NCI-H748 treated with DMSO at 0.1 percent for 48 hours (cell line): ENCODE results near the gene MAPKAPK5.
"Not testable (repeated sequence)": the region's sequence is repeated elsewhere in the genome, so short reads cannot be mapped to it uniquely, and the experiment has no call there.

Experiments used
- DNase-seq: peaks from one replicate; lab custom pipeline; 2025; lab: John Stamatoyannopoulos, UW

The MAPKAPK5 gene

GRCh38 chr12:111828338-111828979 lies 13.6 kb upstream of the MAPKAPK5 start:
- DNase-seq: no peak

GRCh38 chr12:111829635-111830034 lies 12.4 kb upstream of the MAPKAPK5 start:
- DNase-seq: not testable (repeated sequence)

DNA sequence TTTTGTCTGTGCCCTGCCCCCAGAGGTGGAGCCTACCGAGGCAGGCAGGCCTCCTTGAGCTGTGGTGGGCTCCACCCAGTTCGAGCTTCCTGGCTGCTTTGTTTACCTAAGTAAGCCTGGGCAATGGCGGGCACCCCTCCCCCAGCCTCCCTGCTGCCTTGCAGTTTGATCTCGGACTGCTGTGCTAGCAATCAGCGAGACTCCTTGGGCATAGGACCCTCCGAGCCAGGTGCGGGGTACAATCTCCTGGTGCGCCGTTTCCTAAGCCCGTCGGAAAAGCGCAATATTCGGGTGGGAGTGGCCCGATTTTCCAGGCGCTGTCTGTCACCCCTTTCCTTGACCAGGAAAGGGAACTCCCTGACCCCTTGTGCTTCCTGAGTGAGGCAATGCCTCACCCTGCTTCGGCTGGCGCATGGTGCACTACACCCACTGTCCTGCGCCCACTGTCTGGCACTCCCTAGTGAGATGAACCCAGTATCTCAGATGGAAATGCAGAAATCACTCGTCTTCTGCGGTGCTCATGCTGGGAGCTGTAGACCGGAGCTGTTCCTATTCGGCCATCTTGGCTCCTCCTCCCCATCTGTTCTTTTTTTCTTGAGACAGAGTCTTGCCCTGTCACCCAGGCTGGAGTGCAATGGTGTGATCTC lies 7.2 kb upstream of the MAPKAPK5 start:
- not testable (repeated sequence) for DNase-seq

- DNase-seq: not testable (repeated sequence)
Observed at GRCh38 chr12:111835531-111836181, 6.4 kb upstream of the MAPKAPK5 start.

- no peak for DNase-seq
Observed at GRCh38 chr12:111838353-111838752, 3.7 kb upstream of the MAPKAPK5 start.

DNA sequence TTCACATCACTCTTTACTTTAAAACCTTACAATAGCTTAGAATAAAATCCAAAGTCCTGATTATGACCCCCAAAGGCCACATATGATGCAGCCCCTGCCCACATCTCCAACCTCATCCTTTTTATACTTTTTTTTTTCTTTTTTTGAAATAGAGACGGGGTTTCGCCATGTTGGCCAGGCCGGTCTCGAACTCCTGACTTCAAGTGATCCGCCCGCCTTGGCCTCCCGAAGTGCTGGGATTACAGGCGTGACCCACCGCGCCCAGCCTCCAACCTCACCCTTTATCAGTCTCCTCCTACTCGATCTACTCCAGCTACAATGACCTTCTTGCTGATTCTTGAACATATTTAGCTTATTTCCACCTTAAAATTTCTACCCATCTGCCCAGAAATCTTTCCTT lies 1.2 kb upstream of the MAPKAPK5 start:
- no peak for DNase-seq

DNA sequence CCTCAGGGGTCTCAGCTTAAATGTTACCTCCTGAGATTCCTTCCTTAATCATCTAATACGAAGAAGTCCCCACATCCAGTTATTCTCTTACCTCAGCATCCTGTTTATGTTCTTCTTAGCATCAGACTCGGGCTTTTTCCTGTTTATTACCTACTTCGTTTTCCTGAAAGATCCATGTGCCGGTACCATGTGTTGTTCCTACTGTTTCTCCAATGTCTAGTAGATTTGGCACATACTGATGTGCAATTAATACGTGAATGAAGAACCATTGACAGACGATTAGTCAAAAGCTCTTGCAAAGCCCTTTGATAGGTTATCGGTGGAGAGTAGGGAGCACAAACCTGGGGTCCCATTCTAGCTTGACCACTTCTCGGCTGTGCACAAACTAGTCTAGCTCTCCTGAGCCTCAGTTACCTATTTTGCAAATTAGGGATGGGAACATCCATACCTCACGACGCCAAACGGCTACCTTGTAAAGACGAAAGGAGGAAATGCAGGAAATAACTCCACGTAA lies 735 bp upstream of the MAPKAPK5 start:
- peak; percentile 46 for DNase-seq

GRCh38 chr12:111842556-111843396 lies 748 bp downstream of the MAPKAPK5 start:
- DNase-seq: peak; percentile 15

DNA sequence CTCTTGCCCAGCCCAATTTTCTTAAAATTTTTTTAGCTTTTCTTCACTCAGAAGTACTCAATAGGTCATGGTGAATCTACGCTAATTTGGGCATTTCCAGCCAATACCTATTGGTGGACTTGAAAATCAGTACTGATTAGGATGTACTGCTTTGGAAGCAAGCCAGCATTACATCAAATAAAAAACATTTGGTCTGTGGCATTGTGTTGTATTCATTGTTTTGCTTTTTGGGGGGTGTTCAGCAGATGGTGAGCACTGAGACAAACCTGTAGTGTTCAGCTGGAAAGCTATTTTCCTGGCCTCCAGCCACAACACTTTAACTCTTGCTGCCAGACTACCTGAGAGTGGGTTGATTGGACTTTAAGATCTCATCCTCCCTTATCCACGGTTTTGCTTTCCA lies 4.0 kb downstream of the MAPKAPK5 start:
- DNase-seq: no peak

GRCh38 chr12:111850526-111850925 lies 8.5 kb downstream of the MAPKAPK5 start:
- no peak for DNase-seq

- DNase-seq: no peak
Observed at GRCh38 chr12:111858186-111858585, 16.2 kb downstream of the MAPKAPK5 start.

GRCh38 chr12:111858778-111859177 lies 16.8 kb downstream of the MAPKAPK5 start:
- DNase-seq: no peak

GRCh38 chr12:111864913-111865312 lies 22.9 kb downstream of the MAPKAPK5 start:
- DNase-seq: no peak

GRCh38 chr12:111867531-111867930 lies 25.5 kb downstream of the MAPKAPK5 start:
- DNase-seq: no peak

DNA sequence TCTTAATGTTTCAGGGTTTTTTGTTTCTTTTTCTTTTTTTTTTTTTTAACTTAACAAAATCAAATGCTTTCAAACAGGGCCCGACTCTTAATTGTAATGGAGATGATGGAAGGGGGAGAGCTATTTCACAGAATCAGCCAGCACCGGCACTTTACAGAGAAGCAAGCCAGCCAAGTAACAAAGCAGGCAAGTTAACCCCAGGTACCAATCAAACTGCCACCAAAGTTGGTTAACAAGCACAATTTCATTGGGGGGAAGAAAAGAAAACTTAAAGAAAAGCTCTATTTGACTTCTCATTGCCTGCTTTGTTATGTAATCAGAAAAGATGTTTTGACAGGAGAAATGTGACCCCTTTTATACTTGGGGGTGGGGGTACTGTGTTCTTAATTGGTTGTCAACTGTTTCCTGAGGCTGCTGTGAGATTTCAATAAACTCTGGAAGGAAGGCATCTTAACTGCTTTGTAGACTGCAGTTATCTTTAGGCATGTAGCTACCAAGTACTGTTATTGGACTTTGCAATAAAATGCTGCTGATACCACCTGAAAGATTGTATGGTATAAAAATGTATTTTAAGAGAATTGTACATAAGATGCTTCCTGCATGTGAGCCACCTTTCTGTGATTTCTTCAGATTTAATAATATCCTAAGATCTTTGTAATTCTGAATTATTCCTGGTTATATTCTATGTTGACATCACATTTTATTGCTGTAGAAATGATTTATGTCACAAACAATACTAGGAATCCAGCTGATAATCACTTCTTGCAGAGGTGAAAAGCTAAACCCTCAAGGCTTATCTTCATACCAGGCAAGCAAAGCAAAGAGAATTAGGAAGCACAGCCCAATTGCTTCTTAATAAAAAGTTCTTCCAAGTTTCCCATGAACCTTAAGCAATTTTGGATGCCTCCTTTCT lies 26.9 kb downstream of the MAPKAPK5 start:
- no peak for DNase-seq

DNA sequence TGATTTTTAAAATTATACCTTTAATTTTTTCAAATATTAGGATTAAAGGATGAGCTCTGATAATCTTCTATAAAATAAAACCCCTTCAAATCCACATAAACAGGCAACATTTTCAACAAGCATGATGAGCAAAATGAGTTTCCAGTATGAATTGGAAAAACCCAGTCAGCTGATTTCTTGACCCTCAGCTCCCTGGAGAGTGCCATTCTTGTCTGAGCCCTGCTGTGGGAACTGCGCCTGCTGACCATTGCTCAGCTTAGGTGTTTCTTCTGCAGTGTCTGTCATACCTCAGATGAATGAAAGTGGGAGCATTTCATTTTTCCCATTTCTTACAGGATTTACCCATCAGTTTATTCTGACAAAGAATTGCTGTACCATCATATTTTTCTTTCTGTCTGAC lies 27.6 kb downstream of the MAPKAPK5 start:
- DNase-seq: no peak

GRCh38 chr12:111870216-111870615 lies 28.2 kb downstream of the MAPKAPK5 start:
- DNase-seq: no peak

GRCh38 chr12:111870706-111871105 lies 28.7 kb downstream of the MAPKAPK5 start:
- no peak for DNase-seq

- DNase-seq: no peak
Observed at GRCh38 chr12:111873113-111873512, 31.1 kb downstream of the MAPKAPK5 start.

GRCh38 chr12:111881716-111882115 lies 39.7 kb downstream of the MAPKAPK5 start:
- no peak for DNase-seq
